Fibroblast of skin of right biceps (primary cell): ENCODE measurements around the gene IQGAP2.

Source experiments
- DNase-seq: peaks from one replicate; pipeline ENCODE4 v3.0.0-alpha.2; 2013

The IQGAP2 gene

GRCh38 chr5:76456258-76456657 lies 53.2 kb downstream of the IQGAP2 start:
- no peak for DNase-seq

GRCh38 chr5:76457674-76458485 lies 54.8 kb downstream of the IQGAP2 start:
- no peak for DNase-seq

GRCh38 chr5:76458486-76458830 lies 55.4 kb downstream of the IQGAP2 start:
- DNase-seq = no peak

GRCh38 chr5:76460104-76460503 lies 57.0 kb downstream of the IQGAP2 start:
- no peak for DNase-seq

GRCh38 chr5:76462097-76462667 lies 59.1 kb downstream of the IQGAP2 start:
- no peak for DNase-seq

GRCh38 chr5:76467216-76467615 lies 64.1 kb downstream of the IQGAP2 start:
- no peak for DNase-seq

GRCh38 chr5:76468635-76469425 lies 65.7 kb downstream of the IQGAP2 start:
- peak; percentile 34 for DNase-seq

GRCh38 chr5:76469656-76470290 lies 66.7 kb downstream of the IQGAP2 start:
- DNase-seq = peak; percentile 9

GRCh38 chr5:76470976-76471375 lies 67.9 kb downstream of the IQGAP2 start:
- no peak for DNase-seq

GRCh38 chr5:76471406-76471805 lies 68.3 kb downstream of the IQGAP2 start:
- DNase-seq = no peak

- DNase-seq = no peak
These were observed 68.9 kb downstream of the IQGAP2 start for GRCh38 chr5:76471987-76472334.

- DNase-seq = no peak
These were observed 69.4 kb downstream of the IQGAP2 start for GRCh38 chr5:76472335-76473008.

- DNase-seq = no peak
These were observed 69.9 kb downstream of the IQGAP2 start for GRCh38 chr5:76473009-76473336.

GRCh38 chr5:76473661-76474060 lies 70.6 kb downstream of the IQGAP2 start:
- DNase-seq = no peak

GRCh38 chr5:76474377-76474776 lies 71.3 kb downstream of the IQGAP2 start:
- DNase-seq = no peak

GRCh38 chr5:76475385-76475784 lies 72.3 kb downstream of the IQGAP2 start:
- no peak for DNase-seq

GRCh38 chr5:76475936-76476335 lies 72.9 kb downstream of the IQGAP2 start:
- DNase-seq = no peak

- DNase-seq = no peak
These were observed 73.5 kb downstream of the IQGAP2 start for GRCh38 chr5:76476474-76477038.

- no peak for DNase-seq
These were observed 74.0 kb downstream of the IQGAP2 start for GRCh38 chr5:76477061-76477460.

- no peak for DNase-seq
These were observed 74.5 kb downstream of the IQGAP2 start for GRCh38 chr5:76477571-76477970.

GRCh38 chr5:76479281-76479680 lies 76.2 kb downstream of the IQGAP2 start:
- no peak for DNase-seq

- no peak for DNase-seq
These were observed 77.0 kb downstream of the IQGAP2 start for GRCh38 chr5:76479973-76480667.
